SK-N-SH (cell line): ENCODE measurements around the gene TRIOBP.

Experiments
- CHD2 ChIP-seq: fragments of 150-350 bp; IDR thresholded peaks from 2 replicates; pipeline ENCODE4 v1.6.1; 2018; ENCODE audit warnings: low read length; ENCODE audit not compliant: partially characterized antibody
- NRF1 ChIP-seq: IDR thresholded peaks from 2 replicates; pipeline ENCODE4 v1.6.1; 2012; ENCODE audit warnings: low read depth, mild to moderate bottlenecking, low read length
- RAD21 ChIP-seq: IDR thresholded peaks from 2 replicates; pipeline ENCODE4 v1.6.1; 2012; ENCODE audit warnings: mild to moderate bottlenecking, low read length
- RCOR1 ChIP-seq: fragments of 150-350 bp; IDR thresholded peaks from 2 replicates; pipeline ENCODE4 v1.6.1; 2017; ENCODE audit warnings: antibody characterized with exemption, low read length
- RFX5 ChIP-seq: IDR thresholded peaks from 2 replicates; pipeline ENCODE4 v1.6.1; 2012; ENCODE audit warnings: mild to moderate bottlenecking, improper control_type of control experiment, low read length
- TAF1 ChIP-seq: IDR thresholded peaks from 2 replicates; pipeline ENCODE4 v1.6.1; 2012; ENCODE audit warnings: low read depth, mild to moderate bottlenecking, low read length, moderate library complexity, borderline replicate concordance
- TF ChIP-seq, protein P1 (sequence below): fragments of 200-600 bp; sonication (generic); IDR thresholded peaks from 2 replicates; pipeline ENCODE4 v1.6.1; 2017; ENCODE audit warnings: antibody characterized with exemption, mild to moderate bottlenecking, moderate library complexity
- TF ChIP-seq, protein P2 (sequence below): IDR thresholded peaks from 2 replicates; pipeline ENCODE4; 2012
- TF ChIP-seq, protein P3 (sequence below): IDR thresholded peaks from 2 replicates; pipeline ENCODE4 v1.4.0; 2012; ENCODE audit warnings: low read depth

DNA sequence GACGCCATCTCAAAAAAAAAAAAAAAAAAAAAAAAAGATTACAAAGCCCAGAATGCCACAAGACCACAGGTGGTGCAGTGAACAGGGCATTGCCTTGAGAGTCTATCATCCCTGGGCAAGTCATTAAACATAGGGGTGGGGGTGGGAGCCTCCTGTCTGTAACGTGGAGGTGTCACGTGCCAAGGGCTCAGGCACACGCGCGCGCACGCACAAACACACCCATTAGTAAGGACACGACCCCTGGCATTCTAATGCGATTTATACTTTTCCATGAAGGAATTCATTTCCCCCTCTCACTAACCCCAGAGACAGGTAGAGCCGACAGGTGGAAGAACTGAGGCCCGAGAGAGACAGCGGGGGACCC is 105.1 kb downstream of the TRIOBP start:
- no peak for TF ChIP-seq CHD2
- no peak for TF ChIP-seq RAD21
- TF ChIP-seq, protein P1, sequence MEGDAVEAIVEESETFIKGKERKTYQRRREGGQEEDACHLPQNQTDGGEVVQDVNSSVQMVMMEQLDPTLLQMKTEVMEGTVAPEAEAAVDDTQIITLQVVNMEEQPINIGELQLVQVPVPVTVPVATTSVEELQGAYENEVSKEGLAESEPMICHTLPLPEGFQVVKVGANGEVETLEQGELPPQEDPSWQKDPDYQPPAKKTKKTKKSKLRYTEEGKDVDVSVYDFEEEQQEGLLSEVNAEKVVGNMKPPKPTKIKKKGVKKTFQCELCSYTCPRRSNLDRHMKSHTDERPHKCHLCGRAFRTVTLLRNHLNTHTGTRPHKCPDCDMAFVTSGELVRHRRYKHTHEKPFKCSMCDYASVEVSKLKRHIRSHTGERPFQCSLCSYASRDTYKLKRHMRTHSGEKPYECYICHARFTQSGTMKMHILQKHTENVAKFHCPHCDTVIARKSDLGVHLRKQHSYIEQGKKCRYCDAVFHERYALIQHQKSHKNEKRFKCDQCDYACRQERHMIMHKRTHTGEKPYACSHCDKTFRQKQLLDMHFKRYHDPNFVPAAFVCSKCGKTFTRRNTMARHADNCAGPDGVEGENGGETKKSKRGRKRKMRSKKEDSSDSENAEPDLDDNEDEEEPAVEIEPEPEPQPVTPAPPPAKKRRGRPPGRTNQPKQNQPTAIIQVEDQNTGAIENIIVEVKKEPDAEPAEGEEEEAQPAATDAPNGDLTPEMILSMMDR = no peak
- TF ChIP-seq NRF1 = no peak
- TF ChIP-seq RFX5 = no peak
- TF ChIP-seq, protein P2, sequence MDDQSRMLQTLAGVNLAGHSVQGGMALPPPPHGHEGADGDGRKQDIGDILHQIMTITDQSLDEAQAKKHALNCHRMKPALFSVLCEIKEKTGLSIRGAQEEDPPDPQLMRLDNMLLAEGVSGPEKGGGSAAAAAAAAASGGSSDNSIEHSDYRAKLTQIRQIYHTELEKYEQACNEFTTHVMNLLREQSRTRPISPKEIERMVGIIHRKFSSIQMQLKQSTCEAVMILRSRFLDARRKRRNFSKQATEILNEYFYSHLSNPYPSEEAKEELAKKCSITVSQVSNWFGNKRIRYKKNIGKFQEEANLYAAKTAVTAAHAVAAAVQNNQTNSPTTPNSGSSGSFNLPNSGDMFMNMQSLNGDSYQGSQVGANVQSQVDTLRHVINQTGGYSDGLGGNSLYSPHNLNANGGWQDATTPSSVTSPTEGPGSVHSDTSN = no peak
- TF ChIP-seq RCOR1 = no peak
- TF ChIP-seq, protein P3, sequence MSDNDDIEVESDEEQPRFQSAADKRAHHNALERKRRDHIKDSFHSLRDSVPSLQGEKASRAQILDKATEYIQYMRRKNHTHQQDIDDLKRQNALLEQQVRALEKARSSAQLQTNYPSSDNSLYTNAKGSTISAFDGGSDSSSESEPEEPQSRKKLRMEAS = no peak
- no peak for TF ChIP-seq TAF1
